WTC11 (cell line): ENCODE measurements around the gene CCDC93. TPM values are rescaled to one million over a fixed set of nuclear protein-coding genes. Genes with fewer than 3 reads are reported as not detected.

Experiments used
- ATAC-seq: fragments of 200-7000 bp; cut with Tn5 transposase; 2 replicates; pipeline ENCODE4 v1.10.0; 2021; ENCODE audit warnings: mild to moderate bottlenecking, moderate library complexity
- CTCF ChIA-PET: fragments of 300-600 bp; sonication (Branson Sonifier 250); formaldehyde crosslinking; loops from one replicate; lab custom pipeline; 2021; ENCODE audit warnings: antibody characterized with exemption; lab: Charles Lee
- POLR2A ChIA-PET: fragments of 350-600 bp; sonication (Branson Sonifier 250); formaldehyde crosslinking; loops from one replicate; lab custom pipeline; 2021; ENCODE audit warnings: antibody characterized with exemption; lab: Charles Lee
- DNase-seq: peaks from one replicate; pipeline ENCODE4 v3.0.0; 2021; ENCODE audit warnings: low spot score
- H3K27ac Mint-ChIP-seq: 2 replicates; pipeline ENCODE4 v1.8.0; 2021; ENCODE audit warnings: mixed read lengths
- H3K27me3 Mint-ChIP-seq: 2 replicates; pipeline ENCODE4 v1.8.0; 2021; ENCODE audit warnings: low read depth, mild to moderate bottlenecking, moderate library complexity, mixed read lengths
- H3K36me3 Mint-ChIP-seq: 2 replicates; pipeline ENCODE4 v1.8.0; 2021; ENCODE audit warnings: mixed read lengths
- H3K4me1 Mint-ChIP-seq: 2 replicates; pipeline ENCODE4 v1.8.0; 2022; ENCODE audit warnings: mixed read lengths
- H3K4me3 Mint-ChIP-seq: 2 replicates; pipeline ENCODE4 v1.8.0; 2021; ENCODE audit warnings: mild to moderate bottlenecking, moderate library complexity, mixed read lengths
- H3K9me3 Mint-ChIP-seq: 2 replicates; pipeline ENCODE4 v1.8.0; 2021; ENCODE audit warnings: mixed read lengths
- AFF4 ChIP-seq: sonication (generic); formaldehyde crosslinking; IDR thresholded peaks from 2 replicates; pipeline ENCODE4 v1.8.1; 2023; ENCODE audit warnings: mild to moderate bottlenecking, missing genetic modification reagents, borderline replicate concordance
- ATF3 ChIP-seq: sonication (generic); formaldehyde crosslinking; conservative IDR thresholded peaks from 2 replicates; pipeline ENCODE4 v1.8.1; 2022; ENCODE audit warnings: mild to moderate bottlenecking, missing genetic modification reagents
- ERG ChIP-seq: fragments of 250-450 bp; sonication (Bioruptor Pico); IDR thresholded peaks from 2 replicates; pipeline ENCODE4 v1.8.0; 2021; ENCODE audit warnings: mild to moderate bottlenecking
- ETV6 ChIP-seq: sonication (generic); formaldehyde crosslinking; IDR thresholded peaks from 2 replicates; pipeline ENCODE4 v1.8.1; 2022; ENCODE audit warnings: mild to moderate bottlenecking, missing genetic modification reagents
- FOXJ3 ChIP-seq: sonication (generic); formaldehyde crosslinking; IDR thresholded peaks from 2 replicates; pipeline ENCODE4 v1.9.0; 2021; ENCODE audit warnings: missing genetic modification reagents, mild to moderate bottlenecking, borderline replicate concordance
- FOXP4 ChIP-seq: sonication (generic); formaldehyde crosslinking; IDR thresholded peaks from 2 replicates; pipeline ENCODE4 v1.8.0; 2022; ENCODE audit warnings: mild to moderate bottlenecking, missing genetic modification reagents
- HMGXB4 ChIP-seq: sonication (generic); formaldehyde crosslinking; IDR thresholded peaks from 2 replicates; pipeline ENCODE4 v1.8.1; 2023; ENCODE audit warnings: mild to moderate bottlenecking, moderate library complexity, missing genetic modification reagents
- IRF2 ChIP-seq: sonication (generic); formaldehyde crosslinking; IDR thresholded peaks from 2 replicates; pipeline ENCODE4 v1.8.0; 2022; ENCODE audit warnings: low read depth, missing genetic modification reagents, borderline replicate concordance
- SMAD4 ChIP-seq: sonication (generic); formaldehyde crosslinking; IDR thresholded peaks from 2 replicates; pipeline ENCODE4 v1.8.0; 2022; ENCODE audit warnings: mild to moderate bottlenecking, missing genetic modification reagents
- SOX15 ChIP-seq: fragments of 250-450 bp; sonication (Bioruptor Pico); IDR thresholded peaks from 2 replicates; pipeline ENCODE4 v1.9.0; 2021; ENCODE audit warnings: mild to moderate bottlenecking
- TEAD1 ChIP-seq: sonication (generic); formaldehyde crosslinking; IDR thresholded peaks from 2 replicates; pipeline ENCODE4 v1.8.0; 2022; ENCODE audit warnings: mild to moderate bottlenecking, missing genetic modification reagents
- USF1 ChIP-seq: sonication (generic); formaldehyde crosslinking; IDR thresholded peaks from 2 replicates; pipeline ENCODE4 v1.8.0; 2022; ENCODE audit warnings: mild to moderate bottlenecking, missing genetic modification reagents
- USF2 ChIP-seq: sonication (generic); formaldehyde crosslinking; IDR thresholded peaks from 2 replicates; pipeline ENCODE4 v1.8.1; 2023; ENCODE audit warnings: mild to moderate bottlenecking, missing genetic modification reagents, moderate library complexity
- ZNF121 ChIP-seq: sonication (generic); formaldehyde crosslinking; IDR thresholded peaks from 2 replicates; pipeline ENCODE4 v1.8.0; 2023; ENCODE audit warnings: missing genetic modification reagents
- ZNF263 ChIP-seq: sonication (generic); formaldehyde crosslinking; IDR thresholded peaks from 2 replicates; pipeline ENCODE4 v1.8.1; 2022; ENCODE audit warnings: low read depth, mild to moderate bottlenecking, moderate library complexity, missing genetic modification reagents
- ZNF423 ChIP-seq: fragments of 250-450 bp; sonication (Bioruptor Pico); IDR thresholded peaks from 2 replicates; pipeline ENCODE4 v2.1.2; 2022; ENCODE audit warnings: mild to moderate bottlenecking, moderate library complexity
- ZNF425 ChIP-seq: fragments of 250-450 bp; sonication (Bioruptor Pico); conservative IDR thresholded peaks from 2 replicates; pipeline ENCODE4 v1.9.0; 2021; ENCODE audit warnings: mild to moderate bottlenecking
- ZNF512 ChIP-seq: sonication (generic); formaldehyde crosslinking; IDR thresholded peaks from 2 replicates; pipeline ENCODE4 v1.8.1; 2022; ENCODE audit warnings: missing genetic modification reagents, borderline replicate concordance
- ZSCAN18 ChIP-seq: fragments of 250-450 bp; sonication (Bioruptor Pico); IDR thresholded peaks from 2 replicates; pipeline ENCODE4 v2.1.2; 2022; ENCODE audit warnings: mild to moderate bottlenecking, moderate library complexity
- total RNA-seq: library from RNA; stranded (reverse); gene quantifications from 3 replicates; pipeline ENCODE4 v1.2.3, GENCODE V29; 2021

CCDC93 gene
- total RNA-seq, 1 experiment from 2014 or later: 16.9 TPM

- Mint-ChIP-seq H3K27ac (no peak overlapping the region), H3K4me1 (no peaks in the 10 kb centered on the region), H3K27me3 (peaks cover 20% of the 10 kb centered on the region), H3K9me3 (peaks cover 31% of the 10 kb centered on the region), H3K36me3 (no peaks in the 10 kb centered on the region), H3K4me3 (no peak overlapping the region)
- peak; percentile 59 for ATAC-seq
- no peak for DNase-seq
- TF ChIP-seq SOX15: no peak
- TF ChIP-seq ETV6 (CRISPR knock-in tag): no peak
- no peak for TF ChIP-seq SMAD4
- TF ChIP-seq ZNF121 (CRISPR knock-in tag): no peak
- no peak for TF ChIP-seq FOXJ3
- no peak for TF ChIP-seq ZNF425
- TF ChIP-seq ZNF423 (CRISPR knock-in tag): no peak
- no peak for TF ChIP-seq ATF3 (CRISPR knock-in tag)
- TF ChIP-seq USF1 (CRISPR knock-in tag): no peak
- no peak for TF ChIP-seq ZSCAN18 (CRISPR knock-in tag)
- no peak for TF ChIP-seq IRF2
- TF ChIP-seq AFF4 (CRISPR knock-in tag): no peak
- no peak for TF ChIP-seq ZNF512 (CRISPR knock-in tag)
- no peak for TF ChIP-seq FOXP4 (CRISPR knock-in tag)
- TF ChIP-seq TEAD1 (CRISPR knock-in tag): no peak
- TF ChIP-seq ZNF263 (CRISPR knock-in tag): no peak
- no peak for TF ChIP-seq HMGXB4 (CRISPR knock-in tag)
- TF ChIP-seq ERG (CRISPR knock-in tag): no peak
- no peak for TF ChIP-seq USF2 (CRISPR knock-in tag)
- ChIA-PET CTCF (no interaction called here), POLR2A (no interaction called here)
These were observed 110.9 kb downstream of the CCDC93 start for GRCh38 chr2:117902933-117903332.
